Epithelial cell of proximal tubule (primary cell): ENCODE data around the gene ADAD2. TPM values are rescaled to one million over a fixed set of nuclear protein-coding genes. Genes with fewer than 3 reads are reported as not detected.

Source experiments
- DNase-seq: peaks from one replicate; pipeline ENCODE4 v3.0.0-alpha.2; 2011; ENCODE audit warnings: low read depth
- H3K4me3 ChIP-seq: 2 replicates; pipeline ENCODE4 v1.5.1; 2011; ENCODE audit warnings: low read depth, mild to moderate bottlenecking, low read length
- total RNA-seq: library from RNA; depleted of rRNA; stranded (reverse); fragments of >200 nt; gene quantifications from 2 replicates; pipeline ENCODE4 v1.2.3, GENCODE V29; 2015
- TF ChIP-seq, protein P1 (sequence below): conservative IDR thresholded peaks from 2 replicates; pipeline ENCODE4 v1.5.1; 2012; ENCODE audit warnings: low read depth, mild to moderate bottlenecking, low read length

Gene ADAD2
- total RNA-seq, 1 donor from 2014 or later: not detected

DNA sequence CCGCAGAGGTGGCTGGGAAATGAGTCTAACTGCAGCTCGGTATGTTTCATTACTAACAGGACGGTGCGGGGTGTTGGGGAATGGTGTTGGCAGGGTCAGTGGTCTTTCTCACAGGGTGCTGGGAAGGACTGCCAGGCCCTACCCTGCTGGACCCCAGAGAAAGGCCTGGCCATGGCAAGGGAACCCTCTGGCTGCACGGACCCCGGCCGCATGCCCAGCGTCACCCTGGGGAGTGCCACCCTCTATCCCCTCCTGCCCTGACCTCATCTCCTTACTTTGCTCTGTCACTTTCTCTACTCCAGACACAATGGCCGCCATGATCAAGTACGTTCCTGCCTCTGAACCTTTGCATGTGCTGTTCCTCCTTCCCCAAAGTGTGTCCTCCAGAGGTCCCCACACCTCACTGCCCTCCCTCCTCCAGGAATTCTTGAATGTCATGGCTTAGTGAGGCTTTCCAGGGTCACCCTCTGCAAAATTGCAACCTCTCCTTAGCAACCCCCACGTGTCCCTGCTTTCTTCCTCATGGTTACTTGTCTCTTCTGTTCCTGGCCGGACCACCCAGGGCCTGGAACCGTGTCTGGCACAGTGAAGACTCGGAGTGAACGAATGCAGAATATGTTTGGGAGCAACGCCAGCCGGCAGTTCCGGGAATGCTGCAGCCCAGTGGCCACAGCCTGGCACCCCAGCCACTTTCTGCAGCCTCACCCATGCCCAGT lies 15.2 kb downstream of the ADAD2 start:
- TF ChIP-seq, protein P1, sequence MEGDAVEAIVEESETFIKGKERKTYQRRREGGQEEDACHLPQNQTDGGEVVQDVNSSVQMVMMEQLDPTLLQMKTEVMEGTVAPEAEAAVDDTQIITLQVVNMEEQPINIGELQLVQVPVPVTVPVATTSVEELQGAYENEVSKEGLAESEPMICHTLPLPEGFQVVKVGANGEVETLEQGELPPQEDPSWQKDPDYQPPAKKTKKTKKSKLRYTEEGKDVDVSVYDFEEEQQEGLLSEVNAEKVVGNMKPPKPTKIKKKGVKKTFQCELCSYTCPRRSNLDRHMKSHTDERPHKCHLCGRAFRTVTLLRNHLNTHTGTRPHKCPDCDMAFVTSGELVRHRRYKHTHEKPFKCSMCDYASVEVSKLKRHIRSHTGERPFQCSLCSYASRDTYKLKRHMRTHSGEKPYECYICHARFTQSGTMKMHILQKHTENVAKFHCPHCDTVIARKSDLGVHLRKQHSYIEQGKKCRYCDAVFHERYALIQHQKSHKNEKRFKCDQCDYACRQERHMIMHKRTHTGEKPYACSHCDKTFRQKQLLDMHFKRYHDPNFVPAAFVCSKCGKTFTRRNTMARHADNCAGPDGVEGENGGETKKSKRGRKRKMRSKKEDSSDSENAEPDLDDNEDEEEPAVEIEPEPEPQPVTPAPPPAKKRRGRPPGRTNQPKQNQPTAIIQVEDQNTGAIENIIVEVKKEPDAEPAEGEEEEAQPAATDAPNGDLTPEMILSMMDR: no peak
- DNase-seq: no peak

DNA sequence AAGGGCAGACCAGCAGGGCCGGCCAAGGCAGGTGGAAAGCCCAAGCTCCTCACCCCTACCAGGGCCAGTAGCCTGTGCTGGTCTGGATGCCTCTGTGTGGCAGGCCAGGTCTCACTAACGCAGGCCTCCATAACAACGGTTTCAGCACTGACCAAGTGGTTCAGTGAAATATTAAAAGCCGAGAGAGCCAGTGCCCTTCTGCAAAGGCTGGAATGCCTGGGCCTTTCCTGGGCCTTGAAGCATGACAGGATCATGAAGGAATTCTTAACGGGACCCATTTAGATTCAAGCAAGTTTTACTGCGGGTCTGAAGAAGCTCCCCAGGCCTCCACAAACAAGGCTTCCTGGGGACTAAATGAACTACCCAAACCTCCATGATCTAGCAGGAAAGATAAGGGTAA lies 16.3 kb downstream of the ADAD2 start:
- peak; percentile 27 for DNase-seq
- no peak overlapping the region for H3K4me3 ChIP-seq
- TF ChIP-seq, protein P1: no peak

More for the DNA sequence above, 15.2 kb downstream of the ADAD2 start:
- H3K4me3 ChIP-seq: no peak overlapping the region

DNA sequence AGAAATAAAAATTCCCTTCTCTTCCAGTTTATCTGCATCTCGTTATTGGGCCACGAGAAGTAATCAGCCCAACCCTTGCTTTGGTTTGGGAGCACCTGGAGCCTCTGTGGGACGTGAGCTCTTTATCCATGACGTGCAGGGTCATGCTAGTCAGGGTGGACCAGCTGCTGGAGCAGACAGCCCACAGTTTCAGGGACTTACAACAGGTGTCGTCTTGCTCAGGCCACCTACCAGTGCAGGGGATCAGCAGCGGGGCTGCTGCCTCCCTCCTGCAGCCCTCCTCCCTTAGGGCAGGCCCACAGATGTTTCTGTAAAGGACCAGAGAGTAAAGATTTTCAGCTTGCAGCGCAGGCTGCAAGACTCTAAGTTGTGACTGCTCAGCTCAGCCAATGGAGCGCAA lies 16.9 kb downstream of the ADAD2 start:
- DNase-seq: no peak
- TF ChIP-seq, protein P1: no peak
- no peak overlapping the region for H3K4me3 ChIP-seq

DNA sequence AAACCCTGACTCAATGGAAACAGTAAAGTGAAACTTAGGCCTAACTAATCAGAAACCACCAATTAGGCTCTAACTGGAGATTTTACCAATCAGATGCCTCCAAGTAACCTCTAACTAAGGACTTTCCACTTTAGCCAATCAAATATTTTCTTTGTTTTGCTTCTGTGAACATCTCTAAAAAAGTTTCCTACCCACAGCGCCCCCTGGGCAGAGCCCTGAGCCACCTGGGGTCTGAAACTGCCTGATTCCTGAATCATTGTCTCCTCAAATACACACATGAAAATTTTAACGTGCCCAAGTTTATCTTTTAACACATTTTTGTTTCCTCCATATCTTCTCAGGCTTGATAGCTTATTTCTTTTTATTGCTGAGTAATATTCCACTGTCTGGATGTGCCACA lies 19.0 kb downstream of the ADAD2 start:
- H3K4me3 ChIP-seq: no peak overlapping the region
- TF ChIP-seq, protein P1: peak; percentile 29
- DNase-seq: no peak

DNA sequence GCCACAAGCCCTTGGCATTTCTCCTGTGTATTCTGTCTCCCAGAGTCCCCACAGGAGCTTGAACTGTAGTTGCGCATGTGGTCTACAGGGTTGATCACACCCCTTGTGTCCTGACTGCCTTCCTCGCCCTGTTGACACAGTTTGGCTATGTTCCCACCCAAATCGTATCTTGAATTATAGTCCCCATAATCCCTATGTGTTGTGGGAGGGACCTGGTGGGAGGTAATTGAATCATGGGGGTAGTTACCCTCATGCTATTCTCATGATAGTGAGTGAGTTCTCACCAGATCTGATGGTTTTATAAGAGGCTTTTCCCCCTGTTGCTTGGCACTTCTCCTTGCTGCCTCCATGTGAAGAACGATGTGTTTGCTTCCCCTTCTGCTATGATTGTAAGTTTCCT lies 21.2 kb downstream of the ADAD2 start:
- no peak overlapping the region for H3K4me3 ChIP-seq
- DNase-seq: no peak
- TF ChIP-seq, protein P1: no peak

DNA sequence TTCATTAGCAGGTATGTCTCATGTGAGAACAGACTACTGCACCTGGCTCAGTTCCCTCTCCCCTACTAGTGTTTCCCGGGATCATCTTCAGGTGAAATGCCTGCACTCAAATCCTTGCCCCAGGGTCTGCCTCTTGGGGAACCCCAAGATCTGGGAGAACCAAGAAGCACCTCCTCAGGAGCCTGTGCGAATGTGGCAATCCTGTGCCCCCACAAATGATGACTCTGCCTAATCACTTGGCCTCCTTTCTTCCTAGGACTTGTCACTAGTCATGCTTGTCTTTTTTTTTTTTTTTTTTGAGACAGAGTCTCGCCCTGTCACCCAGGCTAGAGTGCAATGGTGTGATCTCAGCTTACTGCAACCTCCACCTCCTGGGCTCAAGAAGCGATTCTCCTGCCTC lies 21.7 kb downstream of the ADAD2 start:
- TF ChIP-seq, protein P1: no peak
- no peak for DNase-seq
- no peak overlapping the region for H3K4me3 ChIP-seq

DNA sequence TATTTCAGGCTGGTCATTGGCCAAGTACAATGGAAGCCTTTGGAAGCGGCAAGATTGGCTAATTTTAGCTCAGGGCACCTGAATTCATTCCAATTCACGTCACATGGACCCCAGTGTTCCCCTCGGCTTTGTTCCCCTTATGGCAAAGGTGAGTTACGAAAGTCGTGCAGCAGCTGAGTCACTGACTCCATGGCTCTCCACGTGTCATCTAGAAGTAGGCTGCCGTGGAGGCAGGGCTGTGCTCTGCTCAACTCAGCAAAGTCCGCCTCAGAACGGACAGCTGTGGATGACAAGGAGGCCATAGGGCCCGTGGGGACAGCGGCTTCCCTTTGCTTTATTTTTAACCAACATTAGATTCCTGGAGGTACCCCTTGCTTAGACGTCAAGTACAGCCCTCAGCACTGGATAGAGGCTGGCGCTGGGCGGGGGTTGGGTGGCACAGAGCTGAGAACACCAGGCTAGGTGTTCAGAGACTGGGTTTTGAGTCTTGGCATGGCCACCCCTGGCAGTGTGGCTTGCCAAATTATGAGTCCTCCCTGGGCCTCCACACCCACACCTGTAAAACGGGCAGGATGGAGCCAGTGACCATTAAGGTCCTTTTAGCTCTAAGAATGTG lies 23.6 kb downstream of the ADAD2 start:
- TF ChIP-seq, protein P1: no peak
- DNase-seq: no peak
- H3K4me3 ChIP-seq: no peak overlapping the region
